Mammary epithelial cell (primary cell): ENCODE measurements around the gene TTC12.

Experiments
- CTCF ChIP-seq, 2 donors: IDR thresholded peaks in 1 of 2; conservative IDR thresholded peaks in 1 of 2; 2 replicates each; pipeline ENCODE4 v1.5.1; 2011 to 2012; ENCODE audit warnings: inconsistent platforms in 2 of 2, low read length in 2 of 2, mild to moderate bottlenecking in 2 of 2, control low read depth in 1 of 2, low read depth in 1 of 2; ENCODE audit not compliant: insufficient read depth in 1 of 2; ENCODE audit errors: extremely low read depth in 1 of 2
- EZH2 ChIP-seq: IDR thresholded peaks from 2 replicates; pipeline ENCODE4 v1.6.1; 2012; ENCODE audit warnings: low read length, inconsistent platforms, borderline replicate concordance

GRCh38 chr11:113401718-113402117, 87.3 kb downstream of the TTC12 start:
- TF ChIP-seq CTCF (conservative IDR thresholded peaks at IDR 0.05 in 1 of 2, IDR thresholded peaks at IDR 0.05 in 1 of 2; ENCODE audit: extremely low read depth in 1 of 2, insufficient read depth in 1 of 2, low read depth in 1 of 2, low read length in 2 of 2): no peak
- no peak for TF ChIP-seq EZH2
